Nephron progenitor cell (in vitro differentiated cells): Measurements from ENCODE around the gene CBX8.

Experiments used
- DNase-seq: peaks from one replicate; pipeline ENCODE4 v3.0.0; 2021
- H3K27ac Mint-ChIP-seq: 2 replicates; pipeline ENCODE4 v1.8.0; 2021; ENCODE audit warnings: mild to moderate bottlenecking, moderate library complexity, mixed read lengths
- H3K27me3 Mint-ChIP-seq: 2 replicates; pipeline ENCODE4 v1.8.0; 2021; ENCODE audit warnings: mild to moderate bottlenecking, low read depth, mixed read lengths; ENCODE audit not compliant: poor library complexity
- H3K36me3 Mint-ChIP-seq: 2 replicates; pipeline ENCODE4 v1.8.0; 2021; ENCODE audit warnings: low read depth, mixed read lengths
- H3K4me1 Mint-ChIP-seq: 2 replicates; pipeline ENCODE4 v1.8.0; 2021; ENCODE audit warnings: mixed read lengths
- H3K4me3 Mint-ChIP-seq: 2 replicates; pipeline ENCODE4 v1.8.0; 2021; ENCODE audit warnings: mild to moderate bottlenecking, moderate library complexity, mixed read lengths
- H3K9me3 Mint-ChIP-seq: 2 replicates; pipeline ENCODE4 v1.8.0; 2021; ENCODE audit warnings: mild to moderate bottlenecking, moderate library complexity, mixed read lengths
- TF ChIP-seq, protein P1 (sequence below): fragments of 200-600 bp; sonication (generic); IDR thresholded peaks from 2 replicates; pipeline ENCODE4 v1.5.0; 2021; ENCODE audit warnings: antibody characterized with exemption

CBX8 gene

DNA sequence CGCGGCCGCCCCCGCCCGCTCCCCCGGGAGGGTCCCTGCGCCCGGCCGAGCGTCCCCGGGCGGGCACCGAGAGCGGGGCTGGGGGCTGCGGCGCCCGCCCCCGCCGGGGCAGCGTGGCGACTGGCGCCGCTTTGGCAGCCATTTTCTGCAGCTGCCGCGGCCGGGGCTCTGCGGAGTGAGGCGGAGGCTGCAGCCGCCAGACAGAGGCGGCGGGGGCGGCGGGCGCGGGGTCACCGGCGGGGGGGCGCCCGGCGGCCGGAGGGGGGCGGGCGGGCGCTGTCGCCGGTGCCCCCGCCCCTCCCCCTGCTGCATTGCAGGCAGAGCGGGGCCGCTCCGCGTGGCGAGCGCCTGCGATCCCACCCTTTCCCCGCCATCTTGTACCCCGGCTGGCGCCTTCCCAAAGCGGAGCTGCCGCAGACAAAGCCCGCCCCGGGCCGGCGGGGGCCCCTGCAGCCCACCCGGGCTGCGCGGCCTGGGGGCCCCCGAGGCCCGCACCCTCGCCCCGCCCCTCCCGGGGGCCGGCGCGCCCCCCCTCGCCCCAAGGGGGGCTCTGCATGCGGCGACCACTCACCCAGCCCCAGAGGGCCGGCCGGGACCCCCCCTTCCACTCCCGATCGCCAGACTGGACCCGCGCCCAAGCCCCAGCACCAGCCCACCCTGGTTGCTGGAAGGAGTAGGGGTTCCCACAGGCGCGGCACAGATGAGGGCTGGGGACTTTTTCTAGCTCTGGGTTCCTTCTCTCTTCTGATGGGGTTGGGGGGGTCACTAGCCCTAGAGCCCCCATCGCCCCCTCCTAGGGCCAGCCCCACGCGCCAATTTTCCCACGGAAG, 16.6 kb upstream of the CBX8 start:
- H3K9me3 Mint-ChIP-seq = no peaks in the 10 kb centered on the region
- H3K4me1 Mint-ChIP-seq = peaks cover 32% of the 10 kb centered on the region
- no peaks in the 10 kb centered on the region for H3K36me3 Mint-ChIP-seq
- H3K27ac Mint-ChIP-seq = no peak overlapping the region
- peaks cover 87% of the 10 kb centered on the region for H3K27me3 Mint-ChIP-seq
- no peak overlapping the region for H3K4me3 Mint-ChIP-seq
- DNase-seq = peak; percentile 61
- TF ChIP-seq, protein P1, sequence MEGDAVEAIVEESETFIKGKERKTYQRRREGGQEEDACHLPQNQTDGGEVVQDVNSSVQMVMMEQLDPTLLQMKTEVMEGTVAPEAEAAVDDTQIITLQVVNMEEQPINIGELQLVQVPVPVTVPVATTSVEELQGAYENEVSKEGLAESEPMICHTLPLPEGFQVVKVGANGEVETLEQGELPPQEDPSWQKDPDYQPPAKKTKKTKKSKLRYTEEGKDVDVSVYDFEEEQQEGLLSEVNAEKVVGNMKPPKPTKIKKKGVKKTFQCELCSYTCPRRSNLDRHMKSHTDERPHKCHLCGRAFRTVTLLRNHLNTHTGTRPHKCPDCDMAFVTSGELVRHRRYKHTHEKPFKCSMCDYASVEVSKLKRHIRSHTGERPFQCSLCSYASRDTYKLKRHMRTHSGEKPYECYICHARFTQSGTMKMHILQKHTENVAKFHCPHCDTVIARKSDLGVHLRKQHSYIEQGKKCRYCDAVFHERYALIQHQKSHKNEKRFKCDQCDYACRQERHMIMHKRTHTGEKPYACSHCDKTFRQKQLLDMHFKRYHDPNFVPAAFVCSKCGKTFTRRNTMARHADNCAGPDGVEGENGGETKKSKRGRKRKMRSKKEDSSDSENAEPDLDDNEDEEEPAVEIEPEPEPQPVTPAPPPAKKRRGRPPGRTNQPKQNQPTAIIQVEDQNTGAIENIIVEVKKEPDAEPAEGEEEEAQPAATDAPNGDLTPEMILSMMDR = no peak

DNA sequence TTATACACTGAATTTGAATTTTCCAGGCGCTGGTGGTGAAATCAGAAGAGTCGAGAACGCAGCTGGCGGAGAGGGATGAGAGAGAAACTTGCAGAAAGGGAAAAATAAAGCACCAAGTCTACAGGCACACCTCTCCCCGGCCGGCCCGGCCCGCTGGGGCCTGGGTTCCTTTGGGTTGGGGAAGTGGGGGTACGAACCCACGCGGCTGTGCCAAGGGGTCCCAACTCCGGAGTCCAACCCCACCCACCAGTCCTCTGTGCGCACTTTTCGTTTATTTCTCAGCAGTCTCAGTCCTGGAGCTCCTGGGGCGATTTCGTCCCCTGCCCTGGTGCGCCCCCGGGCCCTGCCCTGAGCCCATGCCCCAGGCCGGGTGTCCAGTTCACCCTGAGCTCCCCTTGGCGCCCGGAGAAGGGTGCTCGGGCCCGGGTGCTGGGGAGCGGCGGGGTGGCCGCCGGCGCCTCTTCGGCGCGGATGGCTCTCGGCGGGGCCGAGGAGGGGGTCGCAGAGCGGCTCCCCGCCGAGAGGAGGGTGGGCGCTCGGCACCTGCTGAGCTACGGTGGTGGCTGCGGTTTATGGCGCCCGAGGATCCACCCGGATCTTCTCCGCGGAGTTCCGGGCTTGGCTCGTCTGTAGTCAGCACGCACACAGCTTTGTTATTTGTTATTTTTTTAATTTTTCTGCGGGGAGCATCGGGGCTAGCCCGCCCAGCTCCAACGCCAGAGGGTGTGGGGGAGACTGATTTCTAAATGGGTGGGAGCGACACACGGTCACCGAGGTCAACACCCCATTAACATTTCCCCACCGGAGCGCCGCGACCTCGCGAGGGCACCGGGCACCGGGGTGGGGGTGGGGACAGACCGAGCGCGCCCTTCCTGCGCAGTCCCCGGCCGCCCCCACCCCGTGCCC, 15.7 kb upstream of the CBX8 start:
- TF ChIP-seq, protein P1 = no peak
- H3K9me3 Mint-ChIP-seq = no peaks in the 10 kb centered on the region
- peaks cover 87% of the 10 kb centered on the region for H3K27me3 Mint-ChIP-seq
- no peak overlapping the region for H3K27ac Mint-ChIP-seq
- peak; percentile 32 for DNase-seq
- no peaks in the 10 kb centered on the region for H3K36me3 Mint-ChIP-seq
- peak overlapping the region; percentile 80 for H3K4me3 Mint-ChIP-seq
- peaks cover 32% of the 10 kb centered on the region for H3K4me1 Mint-ChIP-seq

DNA sequence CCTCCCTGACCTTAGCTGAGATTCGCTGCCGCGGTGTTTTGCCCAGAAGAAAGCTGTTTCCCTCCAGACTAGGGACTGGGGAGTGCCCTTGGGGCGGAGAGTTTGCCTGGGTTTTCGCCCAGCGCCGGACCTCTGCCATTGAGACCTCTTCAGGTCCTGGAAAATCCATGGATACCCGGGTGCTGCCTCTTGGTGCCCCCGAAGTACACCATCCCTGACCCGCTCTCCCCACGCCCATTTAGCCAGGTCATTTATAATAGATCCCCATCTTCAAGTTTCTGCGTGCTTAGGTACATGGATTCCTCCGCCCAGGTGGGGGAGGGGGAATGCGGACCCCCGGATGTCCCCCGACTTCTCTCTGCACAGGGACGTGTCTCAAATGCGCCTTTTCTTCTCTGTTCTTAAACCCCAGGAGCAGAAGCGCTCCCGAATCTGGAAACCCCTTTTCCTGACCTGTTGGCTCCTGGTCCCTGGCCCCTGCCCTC, 15.0 kb upstream of the CBX8 start:
- no peak overlapping the region for H3K27ac Mint-ChIP-seq
- TF ChIP-seq, protein P1 = no peak
- H3K27me3 Mint-ChIP-seq = peaks cover 87% of the 10 kb centered on the region
- peak overlapping the region; percentile 77 for H3K4me3 Mint-ChIP-seq
- peaks cover 37% of the 10 kb centered on the region for H3K4me1 Mint-ChIP-seq
- DNase-seq = no peak
- H3K9me3 Mint-ChIP-seq = no peaks in the 10 kb centered on the region
- no peaks in the 10 kb centered on the region for H3K36me3 Mint-ChIP-seq

GRCh38 chr17:79811011-79811867, 14.4 kb upstream of the CBX8 start:
- DNase-seq = peak; percentile 62
- TF ChIP-seq, protein P1 = peak; percentile 46
- peak overlapping the region; percentile 77 for H3K4me3 Mint-ChIP-seq
- no peak overlapping the region for H3K27ac Mint-ChIP-seq
- peaks cover 87% of the 10 kb centered on the region for H3K27me3 Mint-ChIP-seq
- H3K36me3 Mint-ChIP-seq = no peaks in the 10 kb centered on the region
- no peaks in the 10 kb centered on the region for H3K9me3 Mint-ChIP-seq
- H3K4me1 Mint-ChIP-seq = peaks cover 36% of the 10 kb centered on the region

GRCh38 chr17:79810130-79811010, 13.5 kb upstream of the CBX8 start:
- H3K9me3 Mint-ChIP-seq = no peaks in the 10 kb centered on the region
- peak; percentile 85 for DNase-seq
- H3K27me3 Mint-ChIP-seq = peaks cover 91% of the 10 kb centered on the region
- peaks cover 40% of the 10 kb centered on the region for H3K4me1 Mint-ChIP-seq
- H3K27ac Mint-ChIP-seq = no peak overlapping the region
- peak overlapping the region; percentile 63 for H3K4me3 Mint-ChIP-seq
- TF ChIP-seq, protein P1 = no peak
- no peaks in the 10 kb centered on the region for H3K36me3 Mint-ChIP-seq
